ENCODE results near the gene LBX2.
"Not testable (repeated sequence)": the region's sequence is repeated elsewhere in the genome, so short reads cannot be mapped to it uniquely, and the experiment has no call there.

LBX2 gene

DNA sequence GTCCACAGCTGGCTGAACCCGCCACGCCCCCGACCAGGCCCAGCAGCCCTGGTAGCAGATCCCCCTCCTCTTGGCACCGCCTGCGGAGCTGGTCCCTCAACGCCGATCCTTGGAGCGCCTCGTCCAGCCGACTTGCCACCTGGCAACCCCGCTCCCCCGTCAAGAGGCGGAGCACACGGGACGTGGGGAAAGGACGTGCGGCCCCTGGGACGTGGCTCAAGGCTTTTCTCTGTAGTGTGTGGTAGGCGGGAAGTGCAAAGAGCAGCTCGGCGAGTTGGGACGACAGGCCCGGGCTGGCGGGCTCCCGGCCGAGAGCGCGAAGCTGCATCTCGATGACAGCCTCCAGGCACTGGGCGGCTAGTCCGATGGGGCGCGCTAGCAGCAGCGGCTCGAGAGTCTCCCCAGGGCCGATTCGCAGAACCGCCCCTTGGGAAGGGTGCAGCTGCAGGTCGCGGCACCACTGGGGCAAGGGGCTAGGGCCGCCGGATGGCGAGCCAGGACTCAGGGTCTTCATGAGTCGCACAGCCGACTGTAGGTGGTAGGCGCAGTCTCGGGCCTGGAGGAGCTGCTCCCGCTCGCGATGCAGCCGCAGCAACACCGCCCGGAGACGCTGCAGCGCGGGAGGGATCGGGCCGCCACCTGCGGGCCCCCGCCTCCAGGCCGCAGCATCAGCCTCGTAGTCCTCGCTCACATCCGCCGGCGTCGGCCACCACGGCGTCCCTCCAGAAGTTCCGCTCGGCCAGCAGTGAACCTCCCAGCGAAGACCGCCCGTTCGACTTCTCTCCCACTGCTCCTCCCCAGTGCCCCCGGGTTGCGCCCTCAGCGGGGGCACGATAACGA, 17.2 kb downstream of the LBX2 start:
- DNase-seq, result no peak

DNA sequence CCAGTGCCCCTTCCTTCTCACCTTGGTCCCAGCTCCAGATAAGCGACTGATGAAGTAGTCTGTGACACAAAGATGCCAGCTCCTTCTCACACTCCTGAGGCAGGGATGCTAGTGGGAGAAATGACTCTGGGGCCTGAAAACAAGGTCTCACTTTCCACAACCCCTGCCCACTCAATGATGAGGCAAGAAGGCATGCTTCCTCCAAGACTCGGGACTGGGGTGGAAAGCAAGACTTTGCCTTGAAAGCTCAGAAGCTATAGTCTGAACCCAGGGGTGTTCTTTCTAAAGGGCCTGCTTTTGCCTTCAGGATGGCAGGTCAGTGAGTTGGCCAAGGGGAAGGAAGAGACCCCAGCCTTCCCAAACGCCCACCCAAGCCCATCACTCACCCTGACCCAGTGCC, 18.0 kb downstream of the LBX2 start:
- DNase-seq, result no peak

DNA sequence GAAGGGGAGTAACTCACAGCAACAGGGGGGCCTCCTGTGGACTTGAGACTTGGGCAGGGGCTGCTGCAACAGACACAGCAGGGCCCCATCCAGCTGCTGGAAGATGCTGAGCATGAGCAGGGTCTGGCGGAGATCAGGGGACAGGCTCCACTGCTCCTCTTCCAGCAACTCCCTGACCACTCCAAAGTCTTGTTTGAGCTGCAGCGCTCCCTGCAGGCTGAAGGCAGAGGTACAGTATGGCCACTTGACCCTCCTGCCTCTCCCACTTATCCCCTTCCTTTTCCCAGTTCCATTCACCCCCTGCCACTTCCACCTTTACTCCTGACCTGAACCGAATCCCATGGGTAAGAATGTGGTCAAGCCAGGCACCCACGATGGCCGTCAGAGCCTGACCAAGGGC, 24.5 kb downstream of the LBX2 start:
- no peak for DNase-seq

DNA sequence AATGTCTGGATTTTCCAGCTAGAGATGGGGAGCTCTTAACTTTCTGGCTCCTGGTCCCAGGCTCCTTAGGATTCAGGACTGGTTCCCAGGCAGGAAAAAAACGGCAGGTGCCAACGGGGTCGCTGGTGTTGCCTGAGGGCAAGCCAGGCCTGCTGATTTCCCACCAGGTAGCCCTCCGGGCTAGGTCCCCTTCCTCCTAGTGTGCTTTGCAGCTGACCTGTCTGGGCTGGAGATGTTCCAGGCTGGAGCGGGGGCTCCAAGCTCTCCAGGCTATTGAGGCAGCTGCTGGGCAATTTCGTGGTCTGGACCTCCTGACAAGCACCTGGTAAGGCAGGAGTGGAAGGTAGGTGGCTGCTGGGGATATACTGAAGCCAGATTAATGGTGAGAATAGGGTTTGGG, 24.9 kb downstream of the LBX2 start:
- DNase-seq, result no peak

DNA sequence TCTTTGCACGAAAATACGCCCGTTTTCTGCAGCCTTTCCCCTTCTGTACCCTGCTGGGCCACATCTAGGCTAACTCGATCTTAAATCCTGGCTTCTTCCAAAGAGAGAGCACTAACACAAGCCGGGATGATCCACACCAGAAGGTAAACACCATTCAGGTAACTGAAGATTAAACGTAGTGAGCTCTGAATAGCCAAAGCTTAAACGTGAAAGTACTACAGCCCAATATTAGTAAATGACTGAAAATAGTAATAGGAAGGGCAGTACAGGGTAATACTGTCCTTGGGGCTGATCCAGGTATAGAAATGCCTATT, 26.5 kb downstream of the LBX2 start:
- DNase-seq, result no peak

DNA sequence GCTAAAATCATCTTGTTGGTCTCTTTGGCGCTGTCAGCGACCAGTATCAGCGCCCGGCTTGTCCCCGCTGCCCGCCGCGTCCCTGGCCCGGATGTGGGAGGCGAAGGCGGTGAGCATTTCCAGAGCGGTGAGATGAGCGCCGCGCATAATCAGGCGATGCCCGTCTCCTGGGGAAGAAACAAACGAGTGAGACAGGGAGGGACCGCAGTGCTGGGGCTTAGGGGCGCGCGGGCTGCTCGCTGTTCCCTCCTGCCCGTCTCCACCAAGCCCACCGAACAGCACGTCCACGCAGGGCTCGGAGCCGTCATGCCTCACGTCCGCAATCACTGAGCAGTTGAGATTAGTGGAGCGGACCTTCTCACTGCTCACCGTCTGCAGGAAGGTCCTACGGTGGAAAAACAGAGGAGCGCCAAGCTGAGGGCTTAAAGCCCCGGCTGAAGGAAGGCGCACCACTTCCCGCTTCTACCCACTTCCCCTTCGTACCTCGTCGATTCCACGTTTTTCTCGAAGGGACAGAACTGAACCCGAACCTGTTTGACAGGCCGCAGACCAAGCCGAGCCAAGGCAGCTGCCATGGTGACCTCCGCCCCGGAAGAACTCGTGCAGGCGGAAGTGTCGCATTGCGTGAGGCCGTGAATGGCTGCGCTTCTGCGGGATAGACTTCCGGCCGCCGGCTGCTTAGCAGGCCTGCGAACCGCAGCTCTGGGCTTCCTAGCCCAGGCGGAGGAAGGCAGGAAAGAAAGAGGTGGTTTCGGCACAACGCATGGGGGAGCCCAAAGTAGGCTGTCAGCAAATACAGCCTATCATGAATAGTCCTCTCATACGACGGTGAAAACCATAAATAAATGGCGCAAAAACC, 27.1 kb downstream of the LBX2 start, which contains the start of gene MRPL53:
Gene MRPL53 (minus strand): TSS at position 595 of the 859 bp plus-strand sequence. CDS start 20 bp downstream, at position 575.
- DNase-seq, result no peak

DNA sequence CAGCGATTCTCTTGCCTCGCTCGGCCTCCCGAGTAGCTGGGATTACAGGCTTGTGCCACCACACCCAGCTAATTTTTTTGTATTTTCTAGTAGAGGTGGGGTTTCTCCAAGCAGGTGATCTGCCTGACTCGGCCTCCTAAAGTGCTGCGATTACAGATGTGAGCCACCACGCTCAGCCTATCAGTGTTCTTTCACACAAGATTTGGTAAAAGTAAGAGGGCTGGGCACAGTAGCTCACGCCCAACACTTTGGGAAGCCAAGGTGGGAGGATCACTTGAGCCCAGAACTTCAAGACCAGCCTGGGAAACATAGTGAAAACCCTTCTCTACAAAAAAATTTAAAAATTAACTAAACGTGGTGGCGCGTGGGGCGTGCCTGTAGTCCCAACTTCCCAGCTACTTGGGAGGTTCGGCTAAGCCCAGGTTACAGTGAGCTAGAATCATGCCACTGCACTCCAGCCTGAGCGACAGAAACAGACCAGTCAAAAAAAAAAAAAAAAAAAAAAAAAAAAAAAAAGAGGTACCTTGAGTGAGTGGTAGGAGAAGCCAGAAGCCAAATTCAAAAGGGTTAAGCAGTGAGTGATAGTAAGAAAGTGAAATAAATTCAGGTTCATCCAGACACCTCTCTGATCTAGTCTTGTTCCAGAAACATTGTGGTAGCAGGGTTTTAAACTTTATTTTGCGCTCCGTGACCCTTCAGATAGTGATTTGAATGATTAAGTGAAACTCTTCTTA, 27.9 kb downstream of the LBX2 start:
- no peak for DNase-seq

DNA sequence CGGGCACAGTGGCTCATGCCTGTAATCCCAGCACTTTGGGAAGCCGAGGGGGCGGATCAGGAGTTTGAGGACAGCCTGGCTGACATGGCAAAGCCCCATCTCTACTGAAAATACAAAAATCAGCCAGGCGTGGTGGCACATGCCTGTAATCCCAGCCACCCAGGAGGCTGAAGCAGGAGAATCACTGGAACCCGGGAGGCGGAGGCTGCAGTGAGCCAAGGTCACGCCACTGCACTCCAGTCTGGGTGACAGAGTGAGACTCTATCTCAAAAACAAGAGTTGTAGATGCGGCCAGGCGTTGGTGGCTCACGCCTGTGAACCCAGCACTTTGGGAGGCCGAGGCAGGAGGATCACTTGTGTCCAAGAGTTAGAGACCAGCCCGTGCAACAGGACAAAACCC, 28.7 kb downstream of the LBX2 start:
- not testable (repeated sequence) for DNase-seq

DNA sequence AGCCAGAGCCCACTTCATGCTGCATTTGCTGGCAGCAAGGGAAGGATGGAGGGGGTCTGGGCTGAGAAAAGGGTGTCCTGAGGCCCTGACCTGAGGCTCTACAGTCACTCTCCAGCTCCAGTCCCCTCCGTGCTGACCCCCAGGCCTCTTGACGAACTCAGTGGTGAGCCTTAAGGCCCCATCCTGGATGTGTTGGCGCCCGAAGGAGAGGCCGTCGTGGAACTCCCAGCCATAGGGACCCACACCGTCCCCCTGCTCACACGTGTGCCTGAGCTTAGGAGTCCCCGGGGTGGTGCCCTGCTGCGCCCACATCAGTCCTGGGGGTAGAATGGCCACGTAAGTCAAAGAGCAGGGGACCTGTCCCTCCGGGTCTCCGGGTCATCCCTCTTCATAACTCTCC, 35.0 kb downstream of the LBX2 start:
- no peak for DNase-seq

DNA sequence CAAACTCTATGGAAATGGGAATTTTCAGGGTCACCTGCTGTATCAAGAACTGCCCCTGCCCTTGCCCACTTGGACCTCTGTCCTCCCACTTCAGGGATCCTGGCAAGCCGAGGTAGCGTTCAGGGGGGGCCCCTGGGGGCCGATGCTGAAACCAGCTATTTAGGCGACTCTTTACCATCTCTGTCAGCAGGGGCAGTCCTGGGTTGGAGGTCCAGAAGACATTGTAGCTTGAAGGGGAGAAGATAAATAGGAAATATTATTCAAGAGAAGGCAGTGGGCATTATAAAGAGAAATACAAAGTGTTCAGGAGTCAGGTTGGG, 36.7 kb downstream of the LBX2 start:
- DNase-seq, result no peak

DNA sequence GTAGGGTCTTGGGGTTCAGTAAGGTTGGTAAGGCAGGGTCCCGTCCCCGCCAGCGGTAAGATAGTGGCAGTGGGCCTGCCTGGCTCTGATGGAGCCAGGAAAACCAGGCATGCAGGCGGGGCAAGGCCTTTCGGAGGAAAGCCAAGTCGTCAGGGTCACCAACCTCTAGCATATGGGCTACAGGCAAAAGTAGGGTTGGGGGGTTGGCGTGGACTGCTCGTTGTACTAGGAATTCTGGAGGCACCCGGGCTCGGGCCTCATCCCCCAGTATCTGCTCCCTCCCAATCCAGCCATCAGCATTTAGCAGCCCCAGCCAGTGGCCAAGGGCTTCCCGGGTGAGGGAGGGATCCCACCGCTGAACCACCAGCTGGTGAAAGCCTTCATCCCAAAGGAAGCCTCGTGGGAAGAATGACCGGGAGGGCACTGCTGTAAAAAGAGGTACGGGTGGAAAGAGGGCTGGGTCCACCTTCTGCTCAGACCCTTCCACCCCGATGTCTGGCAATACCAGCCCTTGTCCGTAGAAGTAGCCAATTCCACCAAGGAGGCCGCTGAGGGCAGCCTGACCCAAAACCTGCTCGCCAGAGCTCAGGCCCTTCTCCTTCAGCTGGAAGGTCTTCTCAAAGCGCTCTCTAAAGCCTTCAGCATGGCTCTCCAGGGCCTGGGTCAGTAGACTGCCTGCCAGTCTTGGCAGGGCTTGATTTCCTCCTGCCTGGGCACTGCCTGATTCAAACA, 37.2 kb downstream of the LBX2 start:
- no peak for DNase-seq

DNA sequence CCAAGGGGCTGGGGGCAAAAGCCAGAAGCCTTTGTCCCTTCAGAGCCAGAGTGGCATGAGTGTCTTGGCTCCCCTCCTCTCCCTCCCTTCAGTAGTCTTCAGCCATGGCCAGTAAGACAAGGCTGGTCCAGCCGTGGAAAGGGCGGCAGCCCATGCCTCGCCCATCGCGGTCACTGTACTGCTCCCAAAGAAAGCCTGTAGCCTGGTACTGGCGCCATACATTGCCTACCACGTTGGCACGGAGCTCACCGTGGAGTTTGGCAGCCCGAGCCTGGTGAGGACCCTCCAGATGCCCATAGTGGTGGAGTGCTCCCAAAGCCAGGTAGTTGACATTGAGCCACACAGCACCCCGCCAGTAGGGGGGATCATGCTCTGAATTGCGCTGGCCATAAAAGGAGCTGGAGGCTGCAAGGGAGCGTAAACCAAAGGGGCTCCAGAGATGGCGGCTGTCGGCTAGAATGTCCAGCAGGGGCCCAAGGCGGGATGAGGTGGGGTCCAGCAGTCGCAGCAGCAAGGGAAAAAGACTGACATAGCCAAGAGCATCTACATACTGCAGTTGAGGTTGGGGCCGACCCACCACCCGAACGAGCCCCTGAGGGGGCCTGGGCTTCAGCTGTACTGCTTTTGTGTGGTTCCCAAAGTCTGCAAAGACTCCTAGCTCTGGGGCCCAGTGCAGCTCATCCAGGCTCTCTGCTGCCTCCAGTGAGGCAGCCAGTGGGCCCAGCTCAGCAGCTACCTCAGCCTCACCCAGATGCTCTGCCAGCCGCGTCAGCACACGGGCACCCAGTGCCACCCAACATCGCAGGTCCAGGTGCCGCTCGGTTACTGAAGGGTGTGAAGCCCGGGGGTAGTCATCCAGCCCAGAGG, 38.0 kb downstream of the LBX2 start:
- no peak for DNase-seq

DNA sequence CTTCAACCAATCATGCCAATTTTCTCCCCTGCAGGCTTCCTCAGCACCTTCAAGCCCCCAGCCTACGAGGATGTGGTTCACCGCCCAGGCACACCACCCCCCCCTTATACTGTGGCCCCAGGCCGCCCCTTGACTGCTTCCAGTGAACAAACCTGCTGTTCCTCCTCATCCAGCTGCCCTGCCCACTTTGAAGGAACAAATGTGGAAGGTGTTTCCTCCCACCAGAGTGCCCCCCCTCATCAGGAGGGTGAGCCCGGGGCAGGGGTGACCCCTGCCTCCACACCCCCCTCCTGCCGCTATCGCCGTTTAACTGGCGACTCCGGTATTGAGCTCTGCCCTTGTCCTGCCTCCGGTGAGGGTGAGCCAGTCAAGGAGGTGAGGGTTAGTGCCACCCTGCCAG, 39.2 kb downstream of the LBX2 start:
- DNase-seq, result not testable (repeated sequence)

DNA sequence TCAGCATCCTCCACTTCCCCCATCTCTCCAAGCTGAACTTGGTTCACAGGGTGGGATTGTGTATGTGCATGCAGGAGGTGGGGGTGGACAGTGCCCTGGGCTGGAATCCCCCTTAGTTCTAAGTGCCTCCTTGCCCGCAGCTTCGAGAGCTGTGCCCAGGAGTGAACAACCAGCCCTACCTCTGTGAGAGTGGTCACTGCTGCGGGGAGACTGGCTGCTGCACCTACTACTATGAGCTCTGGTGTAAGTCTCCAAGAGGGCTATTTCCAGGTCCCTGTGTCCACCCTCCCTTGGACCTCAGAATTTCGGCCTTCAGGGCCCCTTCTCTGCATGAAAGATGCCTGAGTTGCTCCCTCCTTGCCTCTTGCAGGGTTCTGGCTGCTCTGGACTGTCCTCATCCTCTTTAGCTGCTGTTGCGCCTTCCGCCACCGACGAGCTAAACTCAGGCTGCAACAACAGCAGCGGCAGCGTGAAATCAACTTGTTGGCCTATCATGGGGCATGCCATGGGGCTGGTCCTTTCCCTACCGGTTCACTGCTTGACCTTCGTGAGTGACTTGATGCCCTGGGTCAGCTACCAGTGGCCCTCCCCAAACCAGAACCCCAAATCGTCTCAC, 39.8 kb downstream of the LBX2 start:
- not testable (repeated sequence) for DNase-seq

DNA sequence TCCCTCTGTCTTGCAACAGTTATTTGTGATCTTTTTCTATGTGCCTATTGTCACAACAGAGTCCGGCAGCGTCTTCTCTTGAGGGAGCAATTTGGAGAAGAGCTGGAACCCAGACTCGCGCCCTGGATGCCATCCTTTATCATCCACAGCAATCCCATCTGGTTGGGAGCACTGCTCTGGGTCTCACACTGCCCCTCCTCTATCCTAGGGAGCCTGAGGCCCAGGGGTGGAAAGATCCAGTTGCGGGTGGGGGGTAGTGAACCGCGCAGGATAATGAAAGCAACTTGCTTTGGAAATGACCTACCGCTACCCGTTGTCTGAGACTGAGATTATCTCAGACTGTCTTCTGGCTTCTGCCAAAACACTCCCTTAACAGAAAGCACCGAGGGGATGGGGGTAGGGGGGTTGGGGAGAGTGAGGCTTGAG, 40.5 kb downstream of the LBX2 start:
- no peak for DNase-seq

DNA sequence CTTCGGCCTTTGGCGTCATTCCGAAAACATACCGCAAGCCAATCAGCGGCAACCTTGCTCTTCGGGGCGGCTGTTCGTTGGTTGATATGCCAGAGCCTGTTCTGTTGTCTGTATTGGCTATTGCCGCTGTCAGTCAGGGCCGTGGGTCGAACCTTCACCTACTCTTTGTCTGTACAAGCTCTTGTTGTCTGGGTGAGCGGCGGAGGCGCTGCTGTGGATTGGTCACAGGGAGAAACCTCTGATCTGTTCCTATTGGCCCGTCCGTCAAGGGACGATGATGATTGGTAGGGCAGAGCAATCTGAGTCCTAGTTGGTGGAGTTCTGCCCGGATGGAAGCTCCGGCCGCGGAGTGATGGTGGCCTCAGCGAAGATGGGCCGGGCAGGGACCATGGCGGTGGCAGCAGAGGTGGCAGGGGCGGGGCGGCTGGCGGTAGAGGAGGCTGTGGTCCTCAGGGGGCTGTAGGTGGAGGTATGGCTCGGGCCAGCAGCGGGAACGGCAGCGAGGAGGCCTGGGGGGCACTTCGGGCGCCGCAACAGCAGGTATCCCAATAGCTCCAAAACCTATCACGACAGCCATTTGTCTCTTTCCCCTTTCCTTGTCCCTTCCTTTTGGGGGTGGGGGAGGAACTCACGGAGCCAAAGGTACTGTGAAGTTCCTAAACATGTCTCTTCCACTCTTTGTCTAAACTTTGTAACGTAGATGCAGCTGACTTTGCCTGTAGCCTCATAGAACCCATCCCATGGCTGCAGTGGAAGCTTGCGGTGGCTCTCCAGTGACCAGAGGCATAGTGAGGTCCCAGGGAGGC, 41.1 kb downstream of the LBX2 start, which contains the start of gene WBP1:
Gene WBP1 (plus strand): TSS at position 307 of the 806 bp plus-strand sequence. CDS start 165 bp downstream, at position 472.
- peak; percentile 90 for DNase-seq

DNA sequence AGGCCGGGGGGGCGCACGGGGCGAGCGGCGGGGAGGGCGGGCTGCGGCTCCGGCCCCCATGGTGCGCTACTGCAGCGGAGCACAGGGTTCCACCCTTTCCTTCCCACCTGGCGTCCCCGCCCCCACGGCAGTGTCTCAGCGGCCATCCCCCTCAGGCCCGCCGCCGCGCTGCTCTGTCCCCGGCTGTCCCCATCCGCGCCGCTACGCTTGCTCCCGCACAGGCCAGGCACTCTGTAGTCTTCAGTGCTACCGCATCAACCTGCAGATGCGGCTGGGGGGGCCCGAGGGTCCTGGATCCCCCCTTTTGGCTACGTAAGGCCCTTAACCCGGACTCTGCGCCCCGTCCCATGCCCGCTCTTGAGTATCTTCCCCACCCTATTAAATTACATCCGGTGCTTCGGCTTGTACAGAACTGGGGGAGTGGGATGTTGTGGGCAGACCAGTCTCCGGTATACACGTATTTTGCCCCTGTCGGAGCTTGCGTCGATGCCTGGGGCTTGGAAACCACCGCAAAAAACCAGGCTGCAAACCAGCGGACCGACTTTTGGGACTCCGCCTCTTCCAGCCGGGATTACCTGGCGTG, 41.8 kb downstream of the LBX2 start:
- DNase-seq, result no peak

DNA sequence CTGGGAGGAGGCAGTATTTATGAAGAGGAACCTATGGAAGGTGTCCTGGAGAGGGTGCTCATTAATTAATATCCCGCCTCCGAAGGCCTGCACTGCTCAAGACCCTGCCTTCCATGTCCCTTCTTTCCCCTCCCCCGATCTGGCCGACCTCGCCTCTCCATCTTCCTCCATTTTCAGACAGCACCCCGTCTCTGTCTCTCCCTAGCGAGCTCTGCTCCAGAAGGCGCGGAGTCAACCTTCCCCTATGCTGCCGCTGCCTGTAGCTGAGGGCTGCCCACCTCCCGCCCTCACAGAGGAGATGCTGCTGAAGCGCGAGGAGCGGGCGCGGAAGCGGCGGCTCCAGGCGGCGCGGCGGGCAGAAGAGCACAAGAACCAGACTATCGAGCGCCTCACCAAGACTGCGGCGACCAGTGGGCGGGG, 42.3 kb downstream of the LBX2 start:
- DNase-seq, result no peak

DNA sequence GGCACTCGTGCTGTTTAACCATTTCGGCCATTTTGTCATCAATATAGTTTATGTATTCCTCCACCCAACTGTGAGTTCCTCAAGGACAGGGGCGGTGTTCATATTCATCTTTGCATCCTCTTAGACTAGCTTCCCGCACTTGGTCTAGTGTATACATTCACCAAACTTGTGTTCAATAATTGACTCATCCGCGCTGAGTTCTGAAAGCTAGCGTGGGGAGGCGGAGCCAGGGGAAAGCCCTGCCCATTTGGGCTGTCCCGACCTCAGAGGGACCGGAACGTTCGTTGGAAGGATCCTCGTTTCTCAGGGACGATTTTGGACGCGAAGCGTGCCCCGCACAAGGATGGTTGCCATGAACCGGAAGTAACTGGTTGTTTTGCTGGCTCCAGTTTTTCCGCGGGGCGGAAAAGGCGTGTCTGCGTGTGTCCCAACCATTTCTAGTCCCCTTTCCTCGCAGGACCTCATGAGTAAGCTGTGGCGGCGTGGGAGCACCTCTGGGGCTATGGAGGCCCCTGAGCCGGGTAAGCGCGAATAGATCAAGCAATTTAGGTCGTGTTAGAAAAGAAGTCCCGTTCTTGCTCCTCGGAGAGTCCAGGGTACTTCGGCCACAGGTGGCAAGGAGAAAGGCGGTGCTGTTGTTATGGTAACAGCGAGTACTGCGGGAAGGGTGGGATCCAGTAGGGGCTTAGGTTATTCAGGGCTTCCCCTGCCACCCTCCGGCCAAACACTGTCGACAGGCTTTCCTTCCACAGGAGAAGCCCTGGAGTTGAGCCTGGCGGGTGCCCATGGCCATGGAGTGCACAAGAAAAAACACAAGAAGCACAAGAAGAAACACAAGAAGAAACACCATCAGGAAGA, 44.5 kb downstream of the LBX2 start, which contains the start of gene INO80B:
Gene INO80B (plus strand): TSS at position 434 of the 858 bp plus-strand sequence. CDS start 30 bp downstream, at position 464.
- DNase-seq, result peak; percentile 78
